ENCODE results near the gene PRKCB. TPM values are rescaled to one million over a fixed set of nuclear protein-coding genes. Genes with fewer than 3 reads are reported as not detected.

PRKCB gene
- total and polyA plus RNA-seq, 4 experiments from 2014 or later = 46.5 to 106 (median 98.2) TPM

GRCh38 chr16:23803591-23804123, 32.1 kb upstream of the PRKCB start:
- Mint-ChIP-seq H3K4me1 (peaks cover 8 to 11% (median 10%) of the 10 kb centered on the region in 4 donors), H3K9me3 (no peaks in the 10 kb centered on the region), H3K27ac (peak overlapping the region in 3 of 7 donors; percentile 18 to 53 (median 34)), H3K4me3 (peak overlapping the region in 6 of 8 donors; percentile 9 to 56 (median 33)), H3K36me3 (no peaks in the 10 kb centered on the region), H3K27me3 (no peaks in the 10 kb centered on the region)
- POLR2A ChIA-PET (ENCODE audit: partially characterized antibody) = interaction anchor here (0.6 to 5.1 kb wide), 12 partner anchors 21 to 233 kb away, joined by 3 to 31 read pairs (median 4); partner anchors contain the start of gene PRKCB
- CTCF ChIA-PET (ENCODE audit: partially characterized antibody) = interaction anchor here (0.6 to 12.2 kb wide), 44 partner anchors 9 to 701 kb away, joined by 3 to 472 read pairs (median 6); partner anchors contain the start of gene PRKCB
- Histone ChIP-seq H3K4me3 (ENCODE audit: low read length in 2 of 2) (no peak overlapping the region), H3K9me3 (ENCODE audit: control insufficient read depth in 1 of 2, low read length in 2 of 2) (no peaks in the 10 kb centered on the region), H3K36me3 (ENCODE audit: insufficient read depth, low read length) (no peaks in the 10 kb centered on the region), H3K4me1 (ENCODE audit: insufficient read depth, low read length) (peaks cover 9% of the 10 kb centered on the region), H3K27me3 (ENCODE audit: insufficient read depth, low read length) (no peaks in the 10 kb centered on the region), H3K27ac (ENCODE audit: low read depth, low read length) (no peak overlapping the region)
- peak; percentile 65 to 71 (median 68) for DNase-seq
- intact Hi-C loops (cut with micrococcal nuclease) = loop anchor here (1.0 to 5.0 kb wide), 9 partner anchors 23 to 701 kb away; no protein-coding TSS in a partner anchor

GRCh38 chr16:23807028-23807427, 28.8 kb upstream of the PRKCB start:
- no peaks in the 10 kb centered on the region for H3K9me3 Mint-ChIP-seq
- POLR2A ChIA-PET (ENCODE audit: partially characterized antibody) = interaction anchor here (0.6 kb wide), 1 partner anchor 192 kb away, joined by 3 read pairs; no protein-coding TSS in a partner anchor
- DNase-seq = no peak

GRCh38 chr16:23821467-23821866, 14.3 kb upstream of the PRKCB start:
- Mint-ChIP-seq H3K27me3 (peaks cover 4% of the 10 kb centered on the region in 2 donors), H3K27ac (no peak overlapping the region), H3K36me3 (no peaks in the 10 kb centered on the region), H3K9me3 (no peaks in the 10 kb centered on the region), H3K4me1 (peaks cover 17 to 31% (median 20%) of the 10 kb centered on the region in 4 donors), H3K4me3 (no peak overlapping the region)
- Histone ChIP-seq H3K36me3 (ENCODE audit: insufficient read depth, low read length) (no peaks in the 10 kb centered on the region), H3K9me3 (ENCODE audit: control insufficient read depth in 1 of 2, low read length in 2 of 2) (no peaks in the 10 kb centered on the region), H3K27ac (ENCODE audit: low read depth, low read length) (no peak overlapping the region), H3K4me1 (ENCODE audit: insufficient read depth, low read length) (peaks cover 20% of the 10 kb centered on the region), H3K4me3 (ENCODE audit: low read length in 2 of 2) (no peak overlapping the region), H3K27me3 (ENCODE audit: insufficient read depth, low read length) (no peaks in the 10 kb centered on the region)
- intact Hi-C loops (cut with micrococcal nuclease) = no loop called here
- ChIA-PET POLR2A (ENCODE audit: partially characterized antibody) (interaction anchor here (1.5 kb wide), 1 partner anchor 14 kb away, joined by 3 read pairs; the partner anchor contains the start of gene PRKCB), CTCF (ENCODE audit: partially characterized antibody) (interaction anchor here (1.5 to 8.9 kb wide), 3 partner anchors 17 to 189 kb away, joined by 6 to 66 read pairs (median 18); no protein-coding TSS in a partner anchor)
- no peak for DNase-seq

More at GRCh38 chr16:23807028-23807427, 28.8 kb upstream of the PRKCB start:
- Mint-ChIP-seq H3K4me3 (no peak overlapping the region), H3K4me1 (peaks cover 7 to 11% (median 9%) of the 10 kb centered on the region in 4 donors), H3K36me3 (no peaks in the 10 kb centered on the region), H3K27me3 (peaks cover 0 to 6% of the 10 kb centered on the region in 2 donors), H3K27ac (no peak overlapping the region)
- intact Hi-C loops (cut with micrococcal nuclease) = no loop called here
- Histone ChIP-seq H3K4me3 (ENCODE audit: low read length in 2 of 2) (no peak overlapping the region), H3K4me1 (ENCODE audit: insufficient read depth, low read length) (peaks cover 9% of the 10 kb centered on the region), H3K36me3 (ENCODE audit: insufficient read depth, low read length) (no peaks in the 10 kb centered on the region), H3K27me3 (ENCODE audit: insufficient read depth, low read length) (no peaks in the 10 kb centered on the region), H3K9me3 (ENCODE audit: control insufficient read depth in 1 of 2, low read length in 2 of 2) (no peaks in the 10 kb centered on the region), H3K27ac (ENCODE audit: low read depth, low read length) (no peak overlapping the region)
- CTCF ChIA-PET (ENCODE audit: partially characterized antibody) = interaction anchor here (0.6 to 12.2 kb wide), 6 partner anchors 22 to 229 kb away, joined by 3 to 472 read pairs (median 6); no protein-coding TSS in a partner anchor

GRCh38 chr16:23821875-23822688, 13.7 kb upstream of the PRKCB start:
- peaks cover 26% of the 10 kb centered on the region for H3K4me1 ChIP-seq (ENCODE audit: insufficient read depth, low read length)
- H3K27ac ChIP-seq (ENCODE audit: low read depth, low read length) = no peak overlapping the region
- peaks cover 22 to 37% (median 26%) of the 10 kb centered on the region in 4 donors for H3K4me1 Mint-ChIP-seq
- H3K27me3 Mint-ChIP-seq = peaks cover 2 to 3% of the 10 kb centered on the region in 2 donors
- H3K9me3 Mint-ChIP-seq = no peaks in the 10 kb centered on the region
- CTCF ChIA-PET (ENCODE audit: partially characterized antibody) = interaction anchor here (3.6 to 8.9 kb wide), 2 partner anchors 18 to 188 kb away, joined by 18 to 66 read pairs; no protein-coding TSS in a partner anchor
- H3K4me3 Mint-ChIP-seq = no peak overlapping the region
- H3K27ac Mint-ChIP-seq = no peak overlapping the region
- no peaks in the 10 kb centered on the region for H3K9me3 ChIP-seq (ENCODE audit: control insufficient read depth in 1 of 2, low read length in 2 of 2)
- H3K27me3 ChIP-seq (ENCODE audit: insufficient read depth, low read length) = no peaks in the 10 kb centered on the region
- H3K4me3 ChIP-seq (ENCODE audit: low read length in 2 of 2) = no peak overlapping the region
- no peaks in the 10 kb centered on the region for H3K36me3 Mint-ChIP-seq
- POLR2A ChIA-PET (ENCODE audit: partially characterized antibody) = interaction anchor here (1.5 kb wide), 1 partner anchor 14 kb away, joined by 3 read pairs; the partner anchor contains the start of gene PRKCB
- intact Hi-C loops (cut with micrococcal nuclease) = no loop called here
- DNase-seq = no peak
- no peaks in the 10 kb centered on the region for H3K36me3 ChIP-seq (ENCODE audit: insufficient read depth, low read length)

- H3K27me3 ChIP-seq (ENCODE audit: insufficient read depth, low read length) = no peaks in the 10 kb centered on the region
- Mint-ChIP-seq H3K36me3 (no peaks in the 10 kb centered on the region), H3K4me1 (peaks cover 29 to 46% (median 35%) of the 10 kb centered on the region in 4 donors), H3K4me3 (no peak overlapping the region), H3K9me3 (no peaks in the 10 kb centered on the region), H3K27ac (peak overlapping the region in 5 of 7 donors; percentile 3 to 70 (median 37)), H3K27me3 (no peaks in the 10 kb centered on the region)
- no peak for DNase-seq
- H3K36me3 ChIP-seq (ENCODE audit: insufficient read depth, low read length) = no peaks in the 10 kb centered on the region
- ChIA-PET CTCF (ENCODE audit: partially characterized antibody) (interaction anchor here (1.4 to 8.9 kb wide), 2 partner anchors 20 to 186 kb away, joined by 5 to 66 read pairs; no protein-coding TSS in a partner anchor), POLR2A (ENCODE audit: partially characterized antibody) (interaction anchor here (1.0 to 1.3 kb wide), 2 partner anchors 10 to 40 kb away, joined by 3 read pairs; no protein-coding TSS in a partner anchor)
- H3K9me3 ChIP-seq (ENCODE audit: control insufficient read depth in 1 of 2, low read length in 2 of 2) = no peaks in the 10 kb centered on the region
- intact Hi-C loops (cut with micrococcal nuclease) = no loop called here
- H3K4me3 ChIP-seq (ENCODE audit: low read length in 2 of 2) = no peak overlapping the region
- peaks cover 40% of the 10 kb centered on the region for H3K4me1 ChIP-seq (ENCODE audit: insufficient read depth, low read length)
- H3K27ac ChIP-seq (ENCODE audit: low read depth, low read length) = no peak overlapping the region
These were observed 12.1 kb upstream of the PRKCB start for GRCh38 chr16:23823475-23824384.

GRCh38 chr16:23824909-23825308, 10.9 kb upstream of the PRKCB start:
- POLR2A ChIA-PET (ENCODE audit: partially characterized antibody) = interaction anchor here (1.1 to 1.3 kb wide), 2 partner anchors 21 to 39 kb away, joined by 3 read pairs; no protein-coding TSS in a partner anchor

More at GRCh38 chr16:23824909-23825308, 10.9 kb upstream of the PRKCB start:
- H3K4me3 ChIP-seq (ENCODE audit: low read length in 2 of 2) = no peak overlapping the region
- no peaks in the 10 kb centered on the region for H3K27me3 ChIP-seq (ENCODE audit: insufficient read depth, low read length)
- no peaks in the 10 kb centered on the region for H3K36me3 ChIP-seq (ENCODE audit: insufficient read depth, low read length)
- H3K4me3 Mint-ChIP-seq = peak overlapping the region in 1 of 8 donors; percentile 26
- intact Hi-C loops (cut with micrococcal nuclease) = loop anchor here (5.0 kb wide), 1 partner anchor 37 kb away; no protein-coding TSS in a partner anchor
- no peaks in the 10 kb centered on the region for H3K27me3 Mint-ChIP-seq
- peaks cover 29 to 47% (median 36%) of the 10 kb centered on the region in 4 donors for H3K4me1 Mint-ChIP-seq
- H3K4me1 ChIP-seq (ENCODE audit: insufficient read depth, low read length) = peaks cover 40% of the 10 kb centered on the region
- H3K9me3 ChIP-seq (ENCODE audit: control insufficient read depth in 1 of 2, low read length in 2 of 2) = no peaks in the 10 kb centered on the region
- CTCF ChIA-PET (ENCODE audit: partially characterized antibody) = interaction anchor here (1.0 to 8.9 kb wide), 4 partner anchors 9 to 187 kb away, joined by 3 to 66 read pairs (median 4); no protein-coding TSS in a partner anchor
- DNase-seq = no peak
- H3K27ac ChIP-seq (ENCODE audit: low read depth, low read length) = no peak overlapping the region
- H3K36me3 Mint-ChIP-seq = no peaks in the 10 kb centered on the region
- no peaks in the 10 kb centered on the region for H3K9me3 Mint-ChIP-seq
- H3K27ac Mint-ChIP-seq = peak overlapping the region; percentile 24 to 84 (median 62)

Data from CD4-positive, alpha-beta memory T cell (primary cell).